HTR-8/SVneo (cell line): Measurements from ENCODE around the gene ANGPTL3.
"Not testable (repeated sequence)": the region's sequence is repeated elsewhere in the genome, so short reads cannot be mapped to it uniquely, and the experiment has no call there.

ENCODE experiments used
- DNase-seq: peaks from one replicate; pipeline ENCODE4 v3.0.0; 2011; ENCODE audit warnings: low spot score, mixed read lengths; ENCODE audit not compliant: insufficient read length
- FAIRE-seq: peaks from 2 replicates; lab custom pipeline; 2011; peaks lifted over from hg19 to GRCh38; lab: Jason Lieb, UNC

ANGPTL3 gene, protein sequence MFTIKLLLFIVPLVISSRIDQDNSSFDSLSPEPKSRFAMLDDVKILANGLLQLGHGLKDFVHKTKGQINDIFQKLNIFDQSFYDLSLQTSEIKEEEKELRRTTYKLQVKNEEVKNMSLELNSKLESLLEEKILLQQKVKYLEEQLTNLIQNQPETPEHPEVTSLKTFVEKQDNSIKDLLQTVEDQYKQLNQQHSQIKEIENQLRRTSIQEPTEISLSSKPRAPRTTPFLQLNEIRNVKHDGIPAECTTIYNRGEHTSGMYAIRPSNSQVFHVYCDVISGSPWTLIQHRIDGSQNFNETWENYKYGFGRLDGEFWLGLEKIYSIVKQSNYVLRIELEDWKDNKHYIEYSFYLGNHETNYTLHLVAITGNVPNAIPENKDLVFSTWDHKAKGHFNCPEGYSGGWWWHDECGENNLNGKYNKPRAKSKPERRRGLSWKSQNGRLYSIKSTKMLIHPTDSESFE

DNA sequence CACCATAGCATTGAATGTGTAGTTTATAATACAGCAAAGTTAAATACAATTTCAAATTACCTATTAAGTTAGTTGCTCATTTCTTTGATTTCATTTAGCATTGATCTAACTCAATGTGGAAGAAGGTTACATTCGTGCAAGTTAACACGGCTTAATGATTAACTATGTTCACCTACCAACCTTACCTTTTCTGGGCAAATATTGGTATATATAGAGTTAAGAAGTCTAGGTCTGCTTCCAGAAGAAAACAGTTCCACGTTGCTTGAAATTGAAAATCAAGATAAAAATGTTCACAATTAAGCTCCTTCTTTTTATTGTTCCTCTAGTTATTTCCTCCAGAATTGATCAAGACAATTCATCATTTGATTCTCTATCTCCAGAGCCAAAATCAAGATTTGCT, at the start of gene ANGPTL3:
ANGPTL3 (plus strand) TSS at position 240 of the 400 bp plus-strand sequence; CDS start at position 287, 47 bp downstream.
- DNase-seq, result no peak
- FAIRE-seq, result no peak

DNA sequence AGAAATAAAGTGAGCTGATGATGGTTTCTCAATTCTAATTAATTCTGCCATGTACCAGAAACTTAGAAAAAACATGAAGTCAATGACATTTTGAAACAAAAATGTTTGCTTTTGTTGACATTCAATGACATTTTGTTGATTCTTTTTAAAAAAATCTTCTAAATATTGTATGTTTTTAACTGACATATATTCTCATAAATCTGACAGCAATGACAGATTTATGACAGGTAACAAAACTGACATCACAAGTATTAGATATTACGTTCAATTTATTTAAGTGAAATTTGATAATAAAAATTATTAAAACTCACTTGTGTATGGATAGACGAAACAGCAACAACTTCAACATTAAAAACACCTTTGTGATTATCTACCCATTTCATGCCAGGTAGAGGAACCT, 36.0 kb upstream of the ANGPTL3 start:
- FAIRE-seq (no peak), DNase-seq (no peak)

DNA sequence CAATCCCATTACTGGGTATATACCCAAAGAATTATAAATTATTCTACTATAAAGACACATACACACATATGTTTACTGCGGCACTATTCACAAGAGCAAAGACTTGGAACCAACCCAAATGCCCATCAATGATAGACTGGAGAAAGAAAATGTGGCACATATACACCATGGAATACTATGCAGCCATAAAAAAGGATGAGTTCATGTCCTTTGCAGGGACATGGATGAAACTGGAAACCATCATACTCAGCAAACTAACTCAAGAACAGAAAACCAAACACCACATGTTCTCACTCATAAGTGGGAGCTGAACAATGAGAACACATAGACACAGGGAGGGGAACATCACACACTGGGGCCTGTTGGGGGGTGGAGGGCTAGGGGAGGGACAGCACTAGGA, 30.1 kb upstream of the ANGPTL3 start:
- not testable (repeated sequence) for FAIRE-seq, DNase-seq

DNA sequence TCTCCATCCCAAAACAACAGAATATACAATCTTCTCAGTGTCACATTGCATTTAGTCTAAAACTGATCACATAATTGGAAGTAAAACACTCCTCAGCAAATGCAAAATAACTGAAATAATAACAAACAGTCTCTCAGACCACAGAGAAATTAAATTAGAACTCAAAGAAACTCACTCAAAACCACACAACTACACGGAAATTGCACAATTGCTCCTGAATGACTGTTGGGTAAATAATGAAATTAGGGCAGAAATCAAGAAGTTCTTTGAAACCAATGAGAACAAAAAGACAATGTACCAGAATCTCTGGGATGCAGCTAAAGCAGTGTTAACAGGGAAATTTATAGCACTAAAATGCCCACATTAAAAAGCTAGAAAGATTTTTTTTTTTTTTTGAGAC, 29.4 kb upstream of the ANGPTL3 start:
- FAIRE-seq, DNase-seq: not testable (repeated sequence)

DNA sequence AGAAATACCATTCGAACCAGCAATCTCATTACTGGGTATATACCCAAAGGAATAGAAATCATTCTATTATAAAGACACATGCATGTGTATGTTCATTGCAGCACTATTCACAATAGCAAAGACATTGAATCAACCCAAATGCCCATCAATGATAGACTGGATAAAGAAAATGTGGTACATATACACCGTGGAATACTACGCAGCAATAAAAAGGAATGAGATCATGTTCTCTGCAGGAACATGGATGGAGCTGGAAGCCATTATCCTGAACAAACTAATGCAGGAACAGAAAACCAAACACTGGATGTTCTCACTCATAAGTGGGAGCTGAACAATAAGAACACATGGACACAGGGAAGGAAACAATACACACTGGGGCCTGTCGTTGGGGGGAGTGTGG, 25.8 kb upstream of the ANGPTL3 start:
- FAIRE-seq, DNase-seq: not testable (repeated sequence)

DNA sequence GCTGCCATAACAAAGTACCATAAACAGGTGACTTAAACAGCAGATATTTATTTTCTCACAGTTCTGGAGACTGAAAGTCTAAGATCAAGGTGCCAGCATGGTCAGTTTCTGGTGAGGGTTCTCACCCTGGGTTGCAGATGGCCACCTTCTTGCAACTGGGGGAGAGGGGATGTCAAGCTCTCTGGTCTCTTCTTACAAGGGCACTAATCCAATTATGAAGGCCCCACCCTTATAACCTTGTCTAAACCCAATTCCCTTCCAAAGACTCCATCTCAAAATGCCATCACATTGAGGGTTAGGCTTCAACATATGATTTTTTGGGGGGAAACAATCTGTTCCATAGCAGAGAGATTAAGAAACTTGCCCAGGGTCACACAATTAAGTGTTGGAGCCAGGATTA, 24.8 kb upstream of the ANGPTL3 start:
- DNase-seq, result no peak
- no peak for FAIRE-seq

DNA sequence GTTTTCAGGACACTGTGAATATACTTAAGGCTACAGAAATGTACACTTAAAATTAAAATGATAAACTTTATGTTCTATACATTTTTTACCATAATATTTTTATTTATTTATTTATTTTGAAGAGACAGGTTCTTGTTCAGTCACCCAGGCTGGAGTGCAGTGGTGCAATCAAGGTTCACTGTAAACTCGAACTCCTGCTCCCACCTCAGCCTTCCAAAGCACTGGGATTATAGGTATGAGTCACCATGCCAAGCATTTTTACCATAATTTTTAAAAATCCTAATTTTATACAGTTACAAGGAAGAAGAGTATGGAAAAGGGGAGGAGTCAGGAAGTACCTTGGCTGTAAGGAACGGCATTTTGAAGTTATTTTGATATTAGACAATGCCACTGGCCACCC, 23.6 kb upstream of the ANGPTL3 start:
- FAIRE-seq (no peak), DNase-seq (no peak)

DNA sequence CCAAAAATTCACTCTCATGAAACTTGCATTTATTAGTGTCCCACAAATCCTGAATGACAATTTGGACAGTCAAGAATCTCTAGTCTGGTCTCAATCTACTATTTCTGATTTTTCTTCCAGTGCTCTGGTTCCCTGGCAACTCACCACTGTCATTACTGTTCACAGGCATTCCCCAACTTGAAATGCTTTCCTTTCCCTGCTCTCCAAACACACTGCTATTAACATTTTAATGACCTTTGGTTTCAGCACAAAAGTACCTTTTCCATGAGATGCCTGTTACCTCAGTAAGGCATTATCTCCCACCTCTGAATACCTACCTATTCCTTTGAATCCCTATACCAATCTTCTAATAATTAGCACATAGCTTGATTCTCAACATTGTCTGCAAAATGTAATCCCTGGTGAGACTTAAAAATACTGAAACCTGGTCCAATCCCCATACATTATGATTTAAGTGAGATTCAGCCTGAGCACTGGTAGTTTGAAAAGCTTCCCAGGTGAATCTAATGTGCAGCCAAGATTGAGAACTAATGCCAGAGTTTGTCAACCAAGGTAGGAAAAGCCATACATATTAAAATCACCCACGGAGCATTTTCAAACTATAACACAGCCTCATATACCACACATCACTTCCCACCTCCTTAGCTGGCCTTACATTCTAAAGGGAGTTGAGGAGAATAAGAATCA, 11.7 kb upstream of the ANGPTL3 start:
- DNase-seq (no peak), FAIRE-seq (no peak)

DNA sequence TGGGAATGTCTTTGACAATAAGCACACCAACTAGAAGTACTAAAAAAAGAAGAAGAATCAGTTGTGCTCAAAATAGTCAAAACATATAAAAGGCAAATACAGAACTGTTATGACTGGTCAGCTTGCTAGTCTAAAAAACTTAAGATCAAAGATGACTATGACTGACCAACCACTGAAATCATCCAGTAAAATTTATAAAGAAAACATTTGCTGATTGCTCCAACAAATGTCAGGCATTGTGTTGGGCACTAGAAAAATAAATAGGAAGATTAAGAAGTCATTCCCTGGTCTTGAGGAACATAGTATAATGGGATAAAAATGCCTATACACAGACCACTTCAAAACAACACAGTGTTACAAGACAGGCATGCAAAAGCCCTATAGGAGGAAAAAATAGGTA, 9.3 kb upstream of the ANGPTL3 start:
- DNase-seq (no peak), FAIRE-seq (no peak)

DNA sequence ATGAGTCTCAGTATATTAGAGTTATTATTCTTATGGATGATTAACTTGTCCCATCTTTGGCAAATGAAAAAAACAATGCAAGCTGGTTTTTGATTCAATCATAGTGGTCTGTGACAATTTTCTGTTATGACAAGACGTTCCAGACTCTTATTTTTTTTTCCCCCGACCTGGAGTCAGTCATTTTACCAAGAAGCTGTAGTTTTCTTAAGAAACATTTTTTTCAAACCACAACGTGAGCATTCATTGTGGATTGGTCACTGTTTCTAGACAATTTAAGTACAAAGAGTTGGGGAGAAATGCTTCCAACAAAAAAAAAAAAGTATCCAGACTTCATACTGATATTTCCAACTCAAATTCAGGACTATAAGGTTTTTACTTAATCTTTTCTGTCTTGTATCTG, 8.0 kb upstream of the ANGPTL3 start:
- FAIRE-seq (no peak), DNase-seq (no peak)

DNA sequence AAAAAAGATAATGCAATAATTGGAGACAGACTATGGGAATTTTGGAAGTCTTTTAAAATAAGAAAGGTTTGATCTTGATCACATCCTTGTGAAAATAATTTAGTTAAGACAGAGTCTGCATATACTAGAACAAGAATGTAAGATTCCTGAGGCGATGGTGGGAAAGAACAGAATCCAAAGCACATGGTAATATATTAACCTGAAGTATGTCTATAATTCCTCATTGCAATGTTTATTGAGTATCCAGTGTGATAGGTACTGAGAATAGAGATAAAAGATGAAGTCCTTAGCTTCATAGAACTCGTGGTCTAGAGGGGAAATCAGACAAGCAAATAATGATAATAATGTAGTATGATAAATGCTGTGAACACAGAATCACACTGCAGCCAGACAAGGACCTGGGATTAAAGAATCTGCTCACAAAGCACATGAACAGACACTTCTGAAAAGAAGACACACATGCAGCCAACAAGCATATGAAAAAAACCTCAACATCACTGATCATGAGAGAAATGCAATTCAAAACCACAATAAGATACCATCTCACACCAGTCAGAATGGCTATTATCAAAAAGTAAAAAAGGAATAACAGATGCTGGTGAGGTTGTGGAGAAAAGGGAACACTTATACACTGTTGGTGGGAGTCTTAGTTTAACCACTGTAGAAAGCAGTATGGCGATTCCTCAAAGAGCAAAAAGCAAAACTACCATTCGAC, 6.9 kb upstream of the ANGPTL3 start:
- no peak for DNase-seq

DNA sequence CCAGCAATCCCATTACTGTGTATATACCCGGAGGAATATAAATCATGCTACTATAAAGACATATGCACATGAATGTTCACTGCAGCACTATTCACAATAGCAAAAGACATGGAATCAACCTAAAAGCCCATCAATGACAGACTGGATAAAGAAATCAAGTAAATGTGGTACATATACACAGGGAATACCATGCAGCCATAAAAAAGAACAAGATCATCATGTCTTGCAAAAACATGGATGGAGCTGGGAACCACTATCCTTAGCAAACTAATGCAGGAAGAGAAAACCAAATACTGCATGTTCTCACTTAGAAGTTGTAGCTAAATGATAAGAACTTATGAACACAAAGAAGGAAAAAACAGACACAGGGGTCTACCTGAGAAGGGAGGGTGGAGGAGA, 6.4 kb upstream of the ANGPTL3 start:
- no peak for FAIRE-seq
- DNase-seq, result no peak

More for the DNA sequence above, 6.9 kb upstream of the ANGPTL3 start:
- FAIRE-seq, result no peak

DNA sequence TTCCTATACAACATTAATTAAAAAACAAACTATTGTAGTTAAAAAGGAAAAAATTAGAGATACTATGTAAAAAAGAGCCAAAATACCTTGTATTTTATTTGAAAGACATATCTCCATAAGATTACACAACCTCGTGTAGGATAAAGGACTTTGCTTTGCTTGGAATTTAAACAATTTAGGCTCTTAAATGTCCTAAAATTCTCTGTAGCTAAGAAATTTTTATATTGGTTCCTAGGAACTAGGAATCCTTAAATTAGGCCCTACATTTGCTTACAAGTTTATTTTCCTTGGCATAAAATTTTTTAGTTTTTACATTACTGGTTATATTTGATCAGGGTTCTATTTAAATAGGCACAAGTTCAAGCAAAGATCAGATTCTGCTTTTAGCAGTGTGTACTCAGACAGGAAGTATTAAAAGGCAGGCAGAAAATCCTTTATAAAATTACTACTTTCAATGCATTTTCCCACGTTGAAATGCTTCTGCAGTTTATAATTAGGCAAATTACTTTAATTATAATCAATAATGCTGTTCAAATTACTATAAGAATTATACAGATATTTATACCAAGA, 3.4 kb upstream of the ANGPTL3 start:
- DNase-seq (no peak), FAIRE-seq (no peak)

DNA sequence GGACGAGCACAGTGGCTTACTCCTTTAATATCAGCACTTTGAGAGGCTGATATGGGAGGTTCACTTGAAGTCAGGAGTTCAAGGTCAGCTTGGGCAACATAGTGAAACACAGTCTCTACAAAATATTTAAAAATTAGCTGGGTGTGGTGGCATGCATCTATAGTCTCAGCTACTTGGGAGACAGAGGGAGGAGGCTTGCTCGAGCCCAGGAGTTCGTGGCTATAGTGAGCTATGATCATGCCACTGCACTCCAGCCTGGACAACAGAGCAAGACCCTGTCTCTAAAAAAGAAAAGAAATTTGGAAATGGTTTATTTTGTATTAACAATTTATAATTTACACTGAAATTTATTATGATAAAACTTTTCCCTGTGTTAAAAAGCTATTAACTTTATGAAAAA, 1.7 kb upstream of the ANGPTL3 start:
- FAIRE-seq, result no peak
- DNase-seq, result no peak

DNA sequence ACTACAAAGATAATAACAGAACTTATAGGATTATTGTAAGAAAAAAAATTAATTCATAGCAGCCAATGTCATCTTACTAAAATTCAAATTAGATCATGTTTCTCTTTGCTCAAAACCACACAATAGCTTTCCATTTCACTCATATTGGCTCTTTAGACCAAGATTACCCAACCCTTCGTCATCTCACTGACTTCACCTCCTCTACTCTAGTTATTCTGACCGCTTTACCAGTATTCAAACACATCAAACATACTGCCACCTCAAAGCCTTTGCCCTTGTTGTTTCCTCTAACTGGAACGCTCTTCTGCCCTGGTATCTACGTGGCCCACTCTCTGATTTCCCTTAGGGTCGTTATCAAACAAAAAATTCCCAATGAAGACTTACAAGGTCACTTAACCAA, 1.7 kb downstream of the ANGPTL3 start:
- DNase-seq, result no peak
- no peak for FAIRE-seq

DNA sequence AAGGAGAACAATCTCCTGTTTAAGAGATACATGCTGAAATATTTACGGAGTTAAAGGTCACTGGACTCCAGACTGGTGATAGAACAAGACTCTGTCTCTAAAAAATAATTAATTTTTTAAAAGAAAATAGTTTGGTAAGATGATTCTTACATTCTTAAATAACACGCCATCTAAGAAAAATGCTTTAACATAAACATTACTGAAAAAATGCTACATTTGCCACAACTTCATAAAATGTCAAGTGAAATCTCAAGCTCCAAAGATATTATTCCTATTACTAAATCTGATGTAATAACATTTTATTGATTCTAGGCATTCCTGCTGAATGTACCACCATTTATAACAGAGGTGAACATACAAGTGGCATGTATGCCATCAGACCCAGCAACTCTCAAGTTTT, 4.1 kb downstream of the ANGPTL3 start:
- FAIRE-seq (no peak), DNase-seq (no peak)

DNA sequence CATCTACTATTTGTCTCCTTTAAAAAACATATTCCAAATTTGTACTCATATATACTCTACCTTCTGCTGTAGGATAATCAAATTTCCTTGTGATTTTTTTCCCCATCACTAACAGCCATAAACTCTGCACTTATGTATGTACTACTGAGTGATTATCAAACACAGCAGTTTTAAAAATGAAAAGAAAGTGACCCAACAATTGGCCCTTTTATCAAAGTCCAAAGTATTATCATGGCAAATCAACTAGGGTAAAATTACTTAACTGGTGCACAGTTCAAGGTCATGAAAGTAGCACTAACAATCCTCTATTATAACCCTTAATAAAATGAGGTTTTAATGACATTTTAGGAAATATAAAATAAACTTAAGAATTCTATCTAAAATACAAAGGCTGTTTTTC, 11.6 kb downstream of the ANGPTL3 start:
- DNase-seq (no peak), FAIRE-seq (no peak)

DNA sequence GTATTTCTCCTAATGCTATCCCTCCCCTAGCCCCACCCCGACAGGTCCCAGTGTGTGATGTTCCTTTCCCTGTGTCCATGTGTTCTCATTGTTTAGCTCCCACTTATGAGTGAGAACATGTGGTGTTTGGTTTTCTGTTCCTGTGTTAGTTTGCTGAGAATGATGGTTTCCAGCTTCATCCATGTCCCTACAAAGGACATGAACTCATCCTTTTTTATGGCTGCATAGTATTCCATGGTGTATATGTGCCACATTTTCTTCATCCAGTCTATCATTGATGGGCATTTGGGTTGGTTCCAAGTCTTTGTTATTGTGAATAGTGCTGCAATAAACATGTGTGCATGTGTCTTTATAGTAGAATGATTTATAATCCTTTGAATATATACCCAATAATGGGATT, 13.3 kb downstream of the ANGPTL3 start:
- DNase-seq, FAIRE-seq: not testable (repeated sequence)

DNA sequence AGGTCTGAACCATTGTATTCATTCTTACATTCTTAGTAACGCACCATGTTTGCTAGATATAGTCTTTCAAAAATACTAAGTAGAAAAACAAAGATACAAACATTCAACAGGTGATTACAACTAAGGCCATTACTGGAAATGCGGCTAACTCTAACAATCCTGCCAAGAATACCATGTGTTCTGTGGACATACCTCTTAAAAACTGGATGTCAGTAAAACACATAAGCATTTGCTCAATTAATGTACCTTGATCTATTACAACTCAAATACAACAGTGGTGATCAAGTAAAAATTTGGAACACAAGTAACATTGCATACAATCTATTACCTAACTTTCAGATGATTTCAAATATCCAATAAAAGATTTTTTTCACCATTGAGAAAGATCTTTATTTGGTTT, 15.4 kb downstream of the ANGPTL3 start:
- FAIRE-seq, result no peak
- DNase-seq, result no peak

DNA sequence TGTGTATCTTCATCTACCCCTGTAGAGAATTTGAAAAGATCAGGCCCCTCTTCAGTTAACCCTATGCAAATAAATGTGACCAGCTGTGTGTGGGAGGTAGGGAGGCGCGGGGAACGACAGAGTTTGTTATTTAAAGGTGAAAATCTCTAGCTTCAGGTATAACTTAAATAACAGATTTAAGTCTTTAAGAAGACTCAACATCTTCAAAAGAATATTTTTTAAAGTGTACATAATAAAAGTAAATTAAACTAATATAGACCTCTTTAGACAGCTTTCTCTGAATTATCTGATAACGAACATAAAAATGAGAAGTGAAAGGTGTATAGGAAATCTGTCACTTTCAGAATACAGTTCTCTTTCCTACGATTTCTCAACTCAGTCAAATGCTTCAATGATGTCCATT, 16.0 kb downstream of the ANGPTL3 start:
- DNase-seq, result no peak
- no peak for FAIRE-seq

DNA sequence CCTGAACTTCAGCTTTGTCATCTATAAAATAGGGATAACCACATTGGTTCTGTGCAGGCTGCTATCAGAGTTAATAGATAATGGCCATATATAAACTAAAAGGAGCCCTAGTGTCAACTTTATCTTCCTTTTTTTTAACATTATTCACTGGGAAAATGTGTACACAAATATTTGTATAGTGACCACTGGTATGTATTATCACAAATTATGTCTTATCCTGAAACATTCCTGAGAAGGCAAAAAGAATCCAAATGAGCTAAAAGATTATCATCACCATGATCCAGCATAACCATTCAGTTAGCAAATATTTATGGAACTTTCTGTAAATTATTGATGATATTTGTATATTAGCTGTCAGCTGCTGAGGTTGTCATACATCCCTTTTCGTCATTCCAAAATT, 16.6 kb downstream of the ANGPTL3 start:
- FAIRE-seq, result no peak
- no peak for DNase-seq
